Stimulated activated naive B cell treated with anti-CD40 and anti-IgM and Interleukin-4, amounts not matched to agents 10 μg/mL and 1 μg/mL and 100 μg/mL, for 72 hours (primary cell): ENCODE results near the gene TMEM135.
A peak's percentile ranks its signal among the peaks of the same experiment; 100 is the strongest.
"Not testable (repeated sequence)": the region's sequence is repeated elsewhere in the genome, so short reads cannot be mapped to it uniquely, and the experiment has no call there.

Experiments used
- ATAC-seq, 2 donors: fragments of 150-1000 bp; cut with Tn5 transposase; replicated peaks; 2 replicates each; pipeline ENCODE4 v1.10.0; 2021; ENCODE audit warnings: moderate library complexity in 1 of 2
- DNase-seq: peaks from one replicate; pipeline ENCODE4 v3.0.0; 2021
- H3K27ac Mint-ChIP-seq: one replicate; pipeline ENCODE4 v1.8.0; 2022; ENCODE audit warnings: mild to moderate bottlenecking, mixed read lengths
- H3K27me3 Mint-ChIP-seq, 2 donors: one replicate each; pipeline ENCODE4 v1.8.0; 2022; ENCODE audit warnings: mixed read lengths in 2 of 2
- H3K36me3 Mint-ChIP-seq, 2 donors: one replicate each; pipeline ENCODE4 v1.8.0; 2022; ENCODE audit warnings: mixed read lengths in 2 of 2, mild to moderate bottlenecking in 1 of 2
- H3K4me1 Mint-ChIP-seq, 2 donors: one replicate each; pipeline ENCODE4 v1.8.0; 2022; ENCODE audit warnings: mixed read lengths in 2 of 2, mild to moderate bottlenecking in 1 of 2
- H3K4me3 Mint-ChIP-seq, 2 donors: one replicate each; pipeline ENCODE4 v1.8.0; 2022; ENCODE audit warnings: mild to moderate bottlenecking in 2 of 2, mixed read lengths in 2 of 2, moderate library complexity in 1 of 2
- H3K9me3 Mint-ChIP-seq, 2 donors: one replicate each; pipeline ENCODE4 v1.8.0; 2022; ENCODE audit warnings: mixed read lengths in 2 of 2, mild to moderate bottlenecking in 1 of 2

Gene TMEM135

DNA sequence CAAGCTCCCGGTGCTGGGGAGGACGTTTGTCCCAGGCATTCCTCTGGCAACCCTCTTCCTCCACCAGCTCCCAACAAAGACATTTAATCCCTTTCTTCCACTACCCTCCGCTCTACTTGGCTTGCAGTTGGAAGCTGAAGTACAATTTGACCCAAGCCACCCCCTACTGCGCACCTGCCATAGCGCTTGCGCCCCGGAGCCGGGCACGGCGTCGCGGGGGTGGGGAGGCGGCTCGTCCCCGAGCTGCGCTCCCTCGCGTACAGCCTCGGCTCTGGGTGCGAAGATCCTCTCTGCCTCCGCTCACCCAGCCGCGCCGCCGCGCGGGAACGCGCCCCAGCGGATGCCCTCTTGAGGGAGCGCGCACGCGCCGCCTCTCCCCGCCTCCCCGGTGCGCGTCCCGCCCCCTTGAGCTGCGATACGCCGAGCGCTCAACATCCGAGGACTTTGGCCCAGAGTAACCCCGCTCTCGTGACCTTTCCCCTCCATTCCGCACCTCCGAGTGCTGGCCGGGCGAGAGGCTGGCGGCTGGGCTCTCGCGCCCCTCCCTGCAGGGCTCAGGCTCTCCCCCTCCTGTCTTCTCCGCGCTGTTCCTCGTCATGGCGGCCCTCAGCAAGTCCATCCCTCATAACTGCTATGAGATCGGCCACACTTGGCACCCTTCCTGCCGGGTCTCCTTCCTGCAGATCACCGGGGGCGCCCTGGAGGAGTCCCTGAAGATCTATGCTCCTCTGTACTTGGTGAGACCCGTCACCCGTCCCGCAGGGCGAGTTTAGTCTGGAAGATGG is at the start of gene TMEM135:
TSS of gene TMEM135 (plus strand) at position 485 of the 785 bp plus-strand sequence. CDS start at position 597, 112 bp downstream.
- peak; percentile 96 for DNase-seq
- Mint-ChIP-seq H3K4me1 (peaks cover 26 to 59% of the 10 kb centered on the region in 2 donors), H3K9me3 (no peaks in the 10 kb centered on the region), H3K4me3 (peak within 1 kb of the TSS; percentile 93 to 99), H3K27ac (peak within 1 kb of the TSS; percentile 94), H3K36me3 (peaks cover 14 to 18% of the 10 kb centered on the region in 2 donors), H3K27me3 (no peaks in the 10 kb centered on the region)
- peak; percentile 96 to 97 for ATAC-seq

DNA sequence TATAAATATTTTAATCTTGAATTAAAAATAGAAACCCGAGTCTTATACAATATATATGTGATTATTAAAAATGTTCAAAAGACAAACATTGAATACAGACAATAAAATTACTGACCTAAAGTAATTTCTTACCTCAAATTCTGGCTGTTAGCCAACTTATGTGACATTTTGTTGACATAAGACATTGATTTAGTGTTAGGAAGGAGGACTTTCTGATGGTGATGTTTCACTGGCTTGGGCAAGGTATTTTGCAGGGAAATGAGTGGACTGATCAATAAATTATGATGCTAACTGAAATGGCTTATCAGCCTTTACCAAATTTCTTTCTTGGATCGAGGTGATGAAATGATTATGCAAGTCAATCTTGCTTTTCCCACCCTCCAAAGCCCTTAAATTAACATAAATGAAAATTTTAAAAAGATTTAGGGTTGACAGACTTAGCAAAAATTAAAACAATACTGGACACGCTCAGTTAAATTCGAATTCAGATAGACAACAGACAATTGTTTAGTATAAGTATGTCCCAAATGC is 49.3 kb upstream of the TMEM135 start:
- Mint-ChIP-seq H3K4me1 (no peaks in the 10 kb centered on the region), H3K4me3 (no peak overlapping the region), H3K36me3 (no peaks in the 10 kb centered on the region), H3K9me3 (no peaks in the 10 kb centered on the region), H3K27me3 (peaks cover 0 to 27% of the 10 kb centered on the region in 2 donors), H3K27ac (no peak overlapping the region)
- DNase-seq, result no peak
- no peak for ATAC-seq

DNA sequence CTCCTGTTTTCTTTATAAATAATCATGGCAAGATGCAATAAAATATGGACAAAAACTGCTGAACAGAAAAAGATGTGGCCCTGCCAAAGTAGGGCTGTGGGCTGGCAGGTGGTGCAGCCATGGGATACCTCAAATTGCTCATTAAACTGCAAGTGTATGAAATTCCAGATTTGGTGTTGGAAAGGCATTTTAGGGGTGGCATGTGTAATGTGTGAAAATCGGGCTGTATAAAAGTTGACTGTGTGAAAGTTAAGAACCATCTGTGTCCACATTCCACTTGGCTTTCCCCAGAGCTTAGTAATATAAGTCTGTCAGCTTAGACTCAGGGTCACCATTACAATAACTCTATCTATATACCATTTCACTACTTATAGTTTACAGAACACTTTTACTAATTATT is 47.7 kb upstream of the TMEM135 start:
- Mint-ChIP-seq H3K4me1 (no peaks in the 10 kb centered on the region), H3K36me3 (no peaks in the 10 kb centered on the region), H3K9me3 (no peaks in the 10 kb centered on the region), H3K27ac (no peak overlapping the region), H3K4me3 (no peak overlapping the region), H3K27me3 (peaks cover 0 to 18% of the 10 kb centered on the region in 2 donors)
- DNase-seq (no peak), ATAC-seq (no peak)

DNA sequence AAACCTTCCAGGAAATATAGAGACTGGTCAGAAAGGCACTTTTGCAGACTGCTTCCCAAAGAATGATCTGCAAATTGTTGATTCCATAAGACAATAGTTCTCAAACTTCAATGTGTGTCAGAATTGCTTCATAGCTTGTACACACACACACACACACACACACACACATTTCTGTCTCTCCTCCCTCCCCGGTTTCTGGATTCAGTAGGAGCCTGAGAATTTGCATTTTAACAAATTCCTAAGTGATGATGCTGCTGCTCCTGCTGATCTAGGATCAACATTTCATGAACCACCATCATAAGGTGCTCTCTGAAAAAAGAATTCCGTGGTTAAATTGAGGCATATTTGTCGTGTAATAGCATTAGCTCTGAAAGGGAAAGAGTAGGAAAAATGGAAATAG is 47.2 kb upstream of the TMEM135 start:
- peaks cover 0 to 14% of the 10 kb centered on the region in 2 donors for H3K27me3 Mint-ChIP-seq
- DNase-seq, result no peak

DNA sequence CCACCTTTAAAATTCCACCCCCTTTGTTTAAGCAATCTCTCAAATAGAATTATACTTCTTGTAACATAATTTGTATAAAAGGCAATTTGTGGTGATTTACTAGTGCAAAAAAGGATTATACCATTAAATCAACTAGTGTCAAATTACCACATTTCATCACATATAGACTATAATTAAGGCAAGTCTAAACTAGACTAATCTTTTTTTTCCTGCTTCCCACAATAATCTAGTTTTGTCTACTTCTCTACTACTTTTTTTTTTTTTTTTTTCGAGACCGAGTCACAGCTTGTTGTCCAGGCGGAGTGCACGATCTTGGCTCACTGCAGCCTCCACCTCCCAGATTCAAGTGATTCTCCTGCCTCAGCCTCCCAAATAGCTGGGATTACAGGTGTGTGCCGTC is 46.4 kb upstream of the TMEM135 start:
- DNase-seq, result no peak
- peaks cover 0 to 6% of the 10 kb centered on the region in 2 donors for H3K27me3 Mint-ChIP-seq
- no peak overlapping the region for H3K27ac Mint-ChIP-seq
- H3K4me3 Mint-ChIP-seq, result no peak overlapping the region
- no peaks in the 10 kb centered on the region for H3K36me3 Mint-ChIP-seq
- no peaks in the 10 kb centered on the region for H3K9me3 Mint-ChIP-seq
- no peaks in the 10 kb centered on the region for H3K4me1 Mint-ChIP-seq
- no peak for ATAC-seq

More for the DNA sequence above, 47.2 kb upstream of the TMEM135 start:
- no peaks in the 10 kb centered on the region for H3K9me3 Mint-ChIP-seq
- H3K27ac Mint-ChIP-seq, result no peak overlapping the region
- no peak overlapping the region for H3K4me3 Mint-ChIP-seq
- H3K4me1 Mint-ChIP-seq, result no peaks in the 10 kb centered on the region
- ATAC-seq, result no peak
- no peaks in the 10 kb centered on the region for H3K36me3 Mint-ChIP-seq

DNA sequence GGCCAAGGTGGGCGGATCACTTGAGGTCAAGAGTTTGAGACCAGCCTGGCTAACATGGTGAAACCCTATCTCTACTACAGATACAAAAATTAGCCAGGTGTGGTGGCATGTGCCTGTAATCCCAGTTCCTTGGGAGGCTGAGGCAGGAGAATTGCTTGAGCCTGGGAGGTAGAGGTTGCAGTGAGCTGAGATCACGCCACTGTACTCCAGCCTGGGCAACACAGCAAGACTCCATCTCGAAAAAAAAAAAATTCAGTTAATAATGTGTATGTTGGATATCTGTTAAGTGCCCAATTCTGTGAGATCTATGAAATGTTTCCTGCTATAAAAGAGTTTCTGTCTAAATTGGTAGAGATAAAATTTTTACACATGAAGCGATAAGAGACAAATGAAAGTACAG is 45.4 kb upstream of the TMEM135 start:
- H3K27me3 Mint-ChIP-seq, ATAC-seq, H3K36me3 Mint-ChIP-seq, H3K4me3 Mint-ChIP-seq, H3K27ac Mint-ChIP-seq, H3K4me1 Mint-ChIP-seq, DNase-seq, H3K9me3 Mint-ChIP-seq: not testable (repeated sequence)

DNA sequence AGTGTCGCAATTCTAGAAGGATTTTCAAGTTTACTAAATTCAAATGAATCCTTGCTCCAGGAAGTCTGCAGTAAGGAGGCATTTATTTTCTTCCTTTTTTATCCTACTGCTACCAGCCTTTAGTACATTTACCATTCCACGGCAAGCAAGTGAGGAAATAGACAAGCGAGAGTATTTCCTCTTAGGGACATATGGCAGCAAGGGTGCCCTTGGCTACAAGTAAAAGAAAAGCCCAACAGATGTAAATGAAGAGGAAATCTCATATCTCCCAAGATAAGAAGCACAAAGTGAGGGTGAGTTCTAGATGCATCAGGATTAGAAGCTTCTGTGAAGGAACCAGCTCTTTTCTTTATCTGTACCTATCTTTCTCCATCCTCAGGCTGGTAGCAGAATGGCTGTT is 44.7 kb upstream of the TMEM135 start:
- Mint-ChIP-seq H3K27ac (no peak overlapping the region), H3K4me1 (no peaks in the 10 kb centered on the region), H3K27me3 (peaks cover 0 to 6% of the 10 kb centered on the region in 2 donors), H3K4me3 (no peak overlapping the region), H3K9me3 (no peaks in the 10 kb centered on the region), H3K36me3 (no peaks in the 10 kb centered on the region)
- DNase-seq (no peak), ATAC-seq (no peak)

DNA sequence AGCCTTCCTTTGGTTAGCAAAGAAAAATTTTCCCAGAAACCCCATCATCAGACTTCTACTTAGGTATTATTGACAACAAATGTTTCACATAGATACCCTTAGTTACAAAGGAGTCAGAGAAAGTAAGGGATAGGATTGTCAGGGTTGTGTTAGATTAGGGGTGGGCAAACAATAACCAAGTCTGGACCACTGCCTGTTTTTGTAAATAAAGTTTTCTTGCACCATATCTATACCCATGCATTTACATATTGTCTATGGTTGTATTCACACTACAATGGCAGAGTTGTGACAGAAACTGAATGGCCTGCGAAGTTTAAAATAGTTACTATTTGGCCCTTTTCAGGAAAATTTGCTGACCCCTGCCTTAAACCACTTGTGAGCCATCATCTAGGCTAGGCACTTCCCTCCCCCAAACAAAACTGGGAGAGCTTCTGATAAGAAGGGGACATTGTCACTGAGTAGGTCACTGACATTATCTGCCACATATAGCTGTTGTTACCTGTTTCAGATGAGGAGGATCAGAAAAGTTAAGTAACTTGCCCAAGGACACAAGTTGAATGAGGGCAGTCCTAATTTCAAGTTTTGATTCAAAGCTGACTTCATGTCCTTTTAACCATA is 40.7 kb upstream of the TMEM135 start:
- Mint-ChIP-seq H3K9me3 (no peaks in the 10 kb centered on the region), H3K4me3 (no peak overlapping the region), H3K27me3 (no peaks in the 10 kb centered on the region), H3K36me3 (no peaks in the 10 kb centered on the region), H3K27ac (no peak overlapping the region), H3K4me1 (no peaks in the 10 kb centered on the region)
- ATAC-seq, result no peak
- DNase-seq, result no peak

DNA sequence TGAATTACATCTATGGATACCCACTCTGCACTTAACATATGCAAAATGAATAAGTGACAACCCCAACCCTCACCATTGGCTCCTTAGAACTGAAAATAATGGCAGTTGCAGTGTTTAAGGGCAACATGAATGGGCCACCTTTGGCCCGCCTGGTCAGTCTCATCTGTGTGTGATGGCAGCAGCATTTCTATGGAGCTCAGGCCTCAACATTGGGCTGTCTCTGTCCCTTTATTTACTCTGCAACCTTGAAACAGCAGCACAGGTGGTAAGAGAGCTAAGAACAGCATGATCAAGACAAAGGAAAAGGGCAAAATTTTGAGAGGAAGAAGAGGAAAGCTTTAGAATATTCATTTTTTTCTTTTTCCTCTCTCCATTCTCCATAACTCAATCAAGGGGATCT is 38.3 kb upstream of the TMEM135 start:
- no peak overlapping the region for H3K27ac Mint-ChIP-seq
- no peak overlapping the region for H3K4me3 Mint-ChIP-seq
- H3K27me3 Mint-ChIP-seq, result peaks cover 0 to under 1% of the 10 kb centered on the region in 2 donors
- H3K4me1 Mint-ChIP-seq, result no peaks in the 10 kb centered on the region
- no peaks in the 10 kb centered on the region for H3K36me3 Mint-ChIP-seq
- ATAC-seq (no peak), DNase-seq (no peak)
- H3K9me3 Mint-ChIP-seq, result no peaks in the 10 kb centered on the region

DNA sequence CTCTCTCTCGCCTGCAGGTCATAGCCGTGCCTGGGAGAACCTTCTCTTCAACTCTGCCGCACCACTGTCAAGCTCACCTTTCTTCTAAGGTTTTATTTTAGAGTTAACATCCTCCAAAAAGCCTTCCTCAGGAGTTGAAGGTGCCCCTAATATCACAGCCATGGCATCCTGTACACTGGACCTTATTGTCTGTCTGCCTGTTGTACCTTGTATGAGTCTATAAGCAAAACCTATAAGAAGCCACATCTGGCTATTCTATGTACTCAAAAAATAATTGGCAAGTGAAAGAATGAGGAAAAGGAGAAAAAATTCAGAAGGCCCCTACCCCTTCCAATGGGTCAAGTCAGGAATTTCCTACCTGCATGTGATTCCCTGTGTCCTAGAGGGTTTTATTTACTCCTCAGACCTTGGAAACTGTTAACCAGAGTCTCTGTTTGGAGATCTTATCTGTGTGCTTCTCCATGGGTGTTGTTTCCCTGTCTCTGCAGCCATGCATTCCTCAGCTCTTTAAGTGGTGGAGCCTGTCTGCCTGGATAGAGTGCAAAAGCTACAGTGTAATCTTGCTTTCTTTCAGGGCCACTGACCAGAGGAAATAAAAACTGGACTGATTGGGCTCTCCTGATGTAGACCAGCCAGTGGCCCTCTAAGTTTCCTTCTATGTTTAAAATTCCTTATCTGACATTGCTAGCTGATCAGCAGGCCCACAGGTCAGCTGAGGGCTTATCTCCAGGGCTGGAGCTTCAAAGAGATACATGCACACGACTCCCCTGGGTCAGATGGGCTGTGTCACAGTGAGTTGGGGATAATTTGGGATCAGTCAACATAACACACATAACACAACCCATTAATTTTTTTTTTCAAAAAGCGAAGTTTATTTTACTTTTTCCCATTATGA is 37.6 kb upstream of the TMEM135 start:
- Mint-ChIP-seq H3K9me3 (no peaks in the 10 kb centered on the region), H3K27ac (no peak overlapping the region), H3K4me1 (no peaks in the 10 kb centered on the region), H3K27me3 (peaks cover 0 to 7% of the 10 kb centered on the region in 2 donors), H3K36me3 (no peaks in the 10 kb centered on the region), H3K4me3 (no peak overlapping the region)
- ATAC-seq (no peak), DNase-seq (no peak)

DNA sequence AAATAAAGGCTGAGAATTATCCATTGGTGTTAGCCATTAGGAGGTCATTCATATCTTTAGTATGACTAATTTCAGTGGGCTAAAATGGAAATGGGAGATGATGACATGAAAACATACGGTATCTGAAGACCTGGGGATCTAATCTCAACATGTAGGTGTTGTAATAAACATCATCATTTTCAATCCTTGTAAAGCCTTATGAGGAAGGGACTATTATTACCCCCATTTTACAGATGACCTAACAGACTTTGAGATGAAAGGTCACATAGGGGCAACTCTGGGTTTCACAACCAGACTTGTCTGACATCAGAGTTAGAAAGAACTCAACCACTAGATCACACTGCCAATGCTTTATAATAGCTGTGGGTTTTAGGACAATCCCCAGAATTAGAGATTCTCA is 34.8 kb upstream of the TMEM135 start:
- no peaks in the 10 kb centered on the region for H3K36me3 Mint-ChIP-seq
- H3K9me3 Mint-ChIP-seq, result no peaks in the 10 kb centered on the region
- peaks cover 0 to 17% of the 10 kb centered on the region in 2 donors for H3K27me3 Mint-ChIP-seq
- no peak overlapping the region for H3K27ac Mint-ChIP-seq
- H3K4me3 Mint-ChIP-seq, result no peak overlapping the region
- no peaks in the 10 kb centered on the region for H3K4me1 Mint-ChIP-seq
- ATAC-seq (no peak), DNase-seq (no peak)

DNA sequence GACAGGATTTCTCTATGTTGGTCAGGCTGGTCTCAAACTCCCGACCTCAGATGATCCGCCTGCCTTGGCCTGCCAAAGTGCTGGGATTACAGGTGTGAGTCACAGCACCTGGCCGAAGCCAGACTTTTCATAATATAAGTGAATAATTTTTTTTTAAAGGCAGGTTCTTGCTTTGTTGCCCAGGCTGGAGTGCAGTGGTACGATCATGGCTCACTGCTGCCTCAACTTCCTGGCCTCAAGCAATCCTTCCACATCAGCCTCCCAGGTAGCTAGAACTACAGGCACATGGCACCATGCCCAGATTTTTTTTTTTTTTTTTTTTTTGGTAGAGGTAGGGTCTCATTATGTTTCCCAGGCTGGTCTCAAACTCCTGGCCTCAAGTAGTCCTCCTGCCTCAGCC is 33.5 kb upstream of the TMEM135 start:
- not testable (repeated sequence) for H3K4me3 Mint-ChIP-seq, H3K9me3 Mint-ChIP-seq, ATAC-seq, H3K4me1 Mint-ChIP-seq, DNase-seq, H3K27ac Mint-ChIP-seq, H3K36me3 Mint-ChIP-seq
- peaks cover 0 to 17% of the 10 kb centered on the region in 2 donors for H3K27me3 Mint-ChIP-seq

DNA sequence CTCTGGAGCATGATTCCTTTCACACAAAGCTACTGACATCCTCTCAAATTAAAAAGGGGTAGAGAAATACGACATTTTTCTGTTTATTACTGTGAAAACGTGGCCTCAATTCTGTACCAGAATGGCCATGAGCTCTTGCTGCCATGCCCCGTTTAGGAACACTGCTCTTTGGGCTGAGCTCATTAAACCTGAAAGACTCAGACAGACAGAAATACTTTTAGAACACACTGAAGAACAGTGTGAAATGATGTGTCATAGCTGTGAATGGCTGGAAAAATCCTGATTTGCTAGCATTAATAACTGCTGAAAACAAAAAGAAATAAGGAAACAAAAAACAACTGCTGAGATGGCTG is 32.2 kb upstream of the TMEM135 start:
- no peak for DNase-seq
- Mint-ChIP-seq H3K27me3 (peaks cover 0 to 24% of the 10 kb centered on the region in 2 donors), H3K9me3 (no peaks in the 10 kb centered on the region), H3K4me3 (no peak overlapping the region), H3K27ac (no peak overlapping the region), H3K36me3 (no peaks in the 10 kb centered on the region), H3K4me1 (no peaks in the 10 kb centered on the region)
- no peak for ATAC-seq

DNA sequence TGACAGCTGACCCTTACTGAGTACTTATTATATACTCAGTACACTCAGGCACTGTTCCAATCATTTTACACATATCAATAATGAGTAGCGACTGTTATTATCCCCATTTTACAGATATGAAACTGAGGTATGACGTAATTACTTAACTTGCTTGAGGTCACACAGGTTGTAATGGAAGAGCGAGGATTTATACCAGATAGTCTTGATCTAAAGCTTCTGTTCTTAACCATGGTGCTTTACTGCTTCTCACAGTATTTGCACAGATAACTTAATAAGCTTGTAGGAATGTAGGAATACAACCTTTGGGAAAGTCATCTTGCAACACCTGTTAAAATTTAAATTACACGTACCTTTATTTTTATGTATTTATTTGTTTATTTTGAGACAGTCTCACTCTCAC is 31.7 kb upstream of the TMEM135 start:
- ATAC-seq, result no peak
- Mint-ChIP-seq H3K9me3 (no peaks in the 10 kb centered on the region), H3K27ac (no peak overlapping the region), H3K4me3 (no peak overlapping the region), H3K36me3 (no peaks in the 10 kb centered on the region), H3K4me1 (no peaks in the 10 kb centered on the region), H3K27me3 (peaks cover 0 to 24% of the 10 kb centered on the region in 2 donors)
- DNase-seq, result no peak
